DMS79 treated with DMSO at 0.1 percent for 48 hours (cell line): ENCODE results near the gene CCT6B.

Experiments used
- DNase-seq: peaks from one replicate; lab custom pipeline; 2025; lab: John Stamatoyannopoulos, UW

Gene CCT6B

DNA sequence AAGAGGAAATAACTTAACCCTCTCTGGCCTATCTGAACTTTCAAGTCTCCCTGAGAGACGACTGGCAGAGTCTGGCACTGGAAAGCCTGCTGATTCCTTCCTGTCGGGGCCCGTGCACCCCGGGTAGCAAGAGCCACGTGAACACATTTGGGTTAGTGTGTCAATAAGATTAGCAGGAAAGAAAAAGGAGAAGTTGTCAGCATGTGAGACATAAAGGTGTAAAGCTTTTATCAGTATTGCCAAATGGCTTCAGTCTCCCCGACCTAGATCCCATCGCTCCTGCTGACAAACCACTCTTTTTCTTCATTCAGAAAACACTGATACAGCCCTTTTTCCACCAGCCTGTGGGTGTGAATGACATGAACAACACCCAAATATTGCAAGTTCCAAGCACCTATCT lies 74.4 kb downstream of the CCT6B start:
- DNase-seq, result no peak

DNA sequence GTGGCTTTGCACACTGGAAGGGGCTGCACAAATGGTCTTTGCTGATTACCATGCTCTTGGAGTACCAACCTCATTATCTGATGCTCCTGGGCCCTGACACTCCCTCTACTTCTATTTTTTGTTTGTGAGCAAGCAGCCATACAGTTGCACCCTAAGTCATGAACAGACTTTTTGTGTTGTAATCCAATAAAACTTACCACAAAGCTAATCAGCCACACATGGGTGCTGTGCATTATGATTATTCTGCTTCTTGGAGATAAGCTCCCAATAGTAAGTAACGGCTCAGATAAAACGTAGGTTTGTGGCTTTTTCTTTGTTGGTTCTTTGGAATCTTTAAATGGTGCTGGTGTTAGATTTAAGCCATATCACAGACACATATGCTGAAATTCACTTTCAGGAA lies 76.2 kb downstream of the CCT6B start:
- no peak for DNase-seq

DNA sequence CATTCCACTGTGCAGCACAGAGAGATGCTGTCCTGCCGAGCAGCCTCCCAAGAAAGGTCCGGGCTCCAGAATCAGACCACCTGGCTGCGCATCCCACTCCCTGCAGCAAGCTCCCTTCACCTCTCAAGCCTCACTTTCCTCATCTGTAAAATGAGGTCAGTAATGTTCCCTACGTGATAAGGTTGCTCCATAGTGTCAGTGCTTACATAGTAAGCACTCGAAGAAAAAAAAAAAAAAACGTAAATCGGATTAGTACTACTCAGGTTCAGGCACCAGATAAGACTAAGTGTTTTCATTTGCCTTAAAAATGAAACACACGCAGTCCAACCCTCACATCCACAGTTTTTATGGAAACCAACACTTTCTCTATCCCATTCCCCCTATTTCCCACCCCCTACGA lies 76.7 kb downstream of the CCT6B start:
- DNase-seq, result no peak

DNA sequence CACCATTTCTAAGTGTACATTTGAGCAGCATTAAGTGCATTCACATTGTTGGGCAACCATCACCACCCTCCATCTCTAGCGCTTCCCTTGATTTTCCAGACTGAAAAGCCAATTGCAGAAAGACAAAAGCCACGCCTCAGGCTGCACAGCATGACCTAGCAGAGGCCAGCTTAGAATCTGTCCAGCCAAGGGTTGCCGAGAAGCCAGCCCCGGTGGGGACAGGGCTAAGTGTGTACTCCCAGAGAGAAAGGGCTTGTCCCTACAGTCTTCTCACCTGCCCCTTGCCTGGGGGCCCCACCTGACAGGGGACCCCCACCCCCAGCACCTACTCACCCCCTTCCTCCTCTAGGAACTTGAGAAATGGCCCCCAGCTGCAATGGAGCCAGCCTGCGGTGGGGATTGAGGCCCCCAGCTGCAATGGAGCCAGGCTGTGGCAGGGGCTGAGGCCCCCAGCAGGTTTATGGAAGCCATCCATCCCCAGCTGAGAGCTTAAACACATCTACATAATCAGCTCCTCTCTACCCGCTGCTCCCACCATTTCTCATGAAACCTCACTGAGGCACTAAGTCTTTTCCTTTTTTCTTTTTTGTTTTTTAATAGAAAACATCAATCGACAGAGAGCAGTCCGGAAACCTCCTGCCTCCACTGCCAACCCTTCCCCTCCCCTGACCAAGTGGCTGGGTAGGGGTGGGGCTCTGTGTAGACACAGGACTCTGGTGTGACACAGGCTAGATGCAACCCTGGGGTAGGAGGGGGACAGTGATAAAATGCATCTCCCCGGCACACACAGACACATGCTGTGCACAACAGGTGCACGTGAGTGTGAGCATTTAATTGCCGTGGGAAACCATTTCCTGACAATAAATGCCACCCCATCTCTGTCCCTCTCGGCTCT lies 77.9 kb downstream of the CCT6B start:
- DNase-seq, result no peak

DNA sequence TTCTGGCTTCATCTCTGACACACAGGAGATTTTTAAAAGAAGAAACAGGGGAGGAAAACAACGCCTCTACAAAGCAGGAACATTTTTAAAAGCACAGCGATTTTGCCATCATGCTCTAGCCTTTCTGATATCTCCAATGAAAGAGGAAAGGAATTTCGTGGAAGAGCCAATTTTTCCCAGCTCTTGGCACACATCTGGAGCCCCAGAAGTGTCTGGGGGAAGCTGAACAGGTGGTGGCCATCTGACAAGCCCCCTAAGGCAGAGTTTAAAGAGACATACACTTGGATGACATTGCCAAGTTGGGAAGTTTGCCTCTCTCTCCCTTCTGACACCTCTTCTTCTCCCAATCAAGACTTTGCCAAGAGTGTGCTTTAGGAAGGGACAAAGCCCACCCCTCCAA lies 82.1 kb downstream of the CCT6B start:
- DNase-seq, result no peak
